Mucosa of rectum (tissue), 2 donors: ENCODE data around the gene ARG1.
"Not testable (repeated sequence)": the region's sequence is repeated elsewhere in the genome, so short reads cannot be mapped to it uniquely, and the experiment has no call there.

Experiments
- H3K27ac ChIP-seq, 2 donors: one replicate each; pipeline ENCODE4 v1.7.0; 2013; ENCODE audit warnings: inconsistent platforms in 2 of 2, low read depth in 2 of 2, low read length in 2 of 2
- H3K27me3 ChIP-seq, 2 donors: one replicate each; pipeline ENCODE4 v1.7.0; 2013; ENCODE audit warnings: low read length in 2 of 2; ENCODE audit not compliant: control insufficient read depth in 2 of 2, insufficient read depth in 2 of 2
- H3K36me3 ChIP-seq, 2 donors: one replicate each; pipeline ENCODE4 v1.7.0; 2013; ENCODE audit warnings: low read length in 2 of 2; ENCODE audit not compliant: control insufficient read depth in 2 of 2, insufficient read depth in 2 of 2
- H3K4me1 ChIP-seq, 2 donors: one replicate each; pipeline ENCODE4 v1.7.0; 2013; ENCODE audit warnings: low read length in 2 of 2, mild to moderate bottlenecking in 1 of 2; ENCODE audit not compliant: control insufficient read depth in 2 of 2, insufficient read depth in 2 of 2
- H3K4me3 ChIP-seq, 2 donors: one replicate each; pipeline ENCODE4 v1.7.0; 2013; ENCODE audit warnings: low read length in 2 of 2
- H3K9ac ChIP-seq, 2 donors: one replicate each; pipeline ENCODE4 v1.7.0; 2013; ENCODE audit warnings: low read length in 2 of 2, low read depth in 1 of 2, mild to moderate bottlenecking in 1 of 2
- H3K9me3 ChIP-seq, 2 donors: one replicate each; pipeline ENCODE4 v1.7.0; 2013; ENCODE audit warnings: low read length in 2 of 2; ENCODE audit not compliant: control insufficient read depth in 2 of 2
- donor health status: healthy.
- donor health status: Normal muscosa, but diverticular disease.

Gene ARG1

GRCh38 chr6:131572686-131573415 lies at the start of gene ARG1:
Gene ARG1 (plus strand): TSS chr6:131573226. CDS start chr6:131573283, 57 bp downstream.
- H3K9me3 ChIP-seq = no peaks in the 10 kb centered on the region
- H3K9ac ChIP-seq = no peak within 1 kb of the TSS
- no peaks in the 10 kb centered on the region for H3K27me3 ChIP-seq
- no peaks in the 10 kb centered on the region for H3K4me1 ChIP-seq
- no peak within 1 kb of the TSS for H3K27ac ChIP-seq
- peaks cover 0 to 4% of the 10 kb centered on the region in 2 donors for H3K36me3 ChIP-seq
- no peak within 1 kb of the TSS for H3K4me3 ChIP-seq

- no peak overlapping the region for H3K4me3 ChIP-seq
- no peak overlapping the region for H3K9ac ChIP-seq
- no peak overlapping the region for H3K27ac ChIP-seq
- H3K36me3 ChIP-seq = no peaks in the 10 kb centered on the region
- no peaks in the 10 kb centered on the region for H3K4me1 ChIP-seq
- no peaks in the 10 kb centered on the region for H3K27me3 ChIP-seq
- peaks cover 0 to 2% of the 10 kb centered on the region in 2 donors for H3K9me3 ChIP-seq
These were observed 48.9 kb upstream of the ARG1 start for GRCh38 chr6:131523988-131524673.

- H3K4me1 ChIP-seq = no peaks in the 10 kb centered on the region
- H3K9ac ChIP-seq = no peak overlapping the region
- H3K27me3 ChIP-seq = no peaks in the 10 kb centered on the region
- peaks cover 0 to 2% of the 10 kb centered on the region in 2 donors for H3K9me3 ChIP-seq
- no peak overlapping the region for H3K4me3 ChIP-seq
- no peak overlapping the region for H3K27ac ChIP-seq
- H3K36me3 ChIP-seq = no peaks in the 10 kb centered on the region
These were observed 48.2 kb upstream of the ARG1 start for GRCh38 chr6:131524695-131525336.

- H3K27ac ChIP-seq, H3K9ac ChIP-seq, H3K4me1 ChIP-seq, H3K27me3 ChIP-seq, H3K36me3 ChIP-seq, H3K4me3 ChIP-seq, H3K9me3 ChIP-seq: not testable (repeated sequence)
These were observed 42.1 kb upstream of the ARG1 start for GRCh38 chr6:131530936-131531335.

- not testable (repeated sequence) for H3K4me3 ChIP-seq, H3K36me3 ChIP-seq
These were observed 41.3 kb upstream of the ARG1 start for GRCh38 chr6:131531681-131532080.

GRCh38 chr6:131532580-131533039 lies 40.4 kb upstream of the ARG1 start:
- Histone ChIP-seq H3K4me3 (no peak overlapping the region), H3K9ac (no peak overlapping the region), H3K4me1 (no peaks in the 10 kb centered on the region), H3K9me3 (no peaks in the 10 kb centered on the region), H3K27me3 (no peaks in the 10 kb centered on the region), H3K36me3 (no peaks in the 10 kb centered on the region), H3K27ac (no peak overlapping the region)

More at GRCh38 chr6:131531681-131532080, 41.3 kb upstream of the ARG1 start:
- H3K4me1 ChIP-seq, H3K27me3 ChIP-seq, H3K9me3 ChIP-seq, H3K9ac ChIP-seq, H3K27ac ChIP-seq: not testable (repeated sequence)

DNA sequence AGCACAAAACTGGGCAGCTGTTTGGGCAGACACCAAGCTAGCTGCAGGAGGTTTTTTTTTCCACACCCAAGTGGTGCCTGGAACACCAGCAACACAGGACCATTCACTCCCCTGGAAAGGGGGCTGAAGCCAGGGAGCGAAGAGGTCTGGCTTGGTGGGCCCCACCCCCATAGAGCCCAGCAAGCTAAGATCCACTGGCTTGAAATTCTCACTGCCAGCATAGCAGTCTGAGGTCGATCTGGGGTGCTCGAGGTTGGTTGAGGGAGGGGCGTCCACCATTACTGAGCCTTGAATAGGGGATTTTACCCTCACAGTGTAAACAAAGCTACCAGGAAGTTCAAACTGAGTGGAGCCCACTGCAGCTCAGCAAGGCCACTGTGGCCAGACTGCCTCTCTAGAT lies 34.4 kb upstream of the ARG1 start:
- H3K4me3 ChIP-seq, H3K4me1 ChIP-seq, H3K9ac ChIP-seq, H3K27me3 ChIP-seq, H3K36me3 ChIP-seq, H3K9me3 ChIP-seq, H3K27ac ChIP-seq: not testable (repeated sequence)

DNA sequence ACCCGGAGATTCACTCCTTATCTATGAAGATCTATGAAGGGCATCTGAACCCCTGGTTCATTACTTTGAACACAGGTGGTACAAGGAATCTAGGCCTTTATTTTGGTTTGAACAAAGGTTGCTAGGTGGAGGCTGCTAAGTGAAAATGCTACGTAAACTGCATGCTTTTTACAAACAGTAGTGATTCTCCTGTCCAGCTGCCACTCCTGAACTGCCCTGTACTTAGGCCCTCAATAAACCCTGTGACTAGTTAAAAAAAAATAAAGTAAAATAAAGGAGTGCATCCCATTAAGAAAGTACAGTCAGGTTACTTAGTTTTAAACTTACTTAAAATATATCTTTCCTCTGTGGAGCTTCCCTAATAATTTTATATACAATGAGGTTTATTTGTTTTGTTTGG lies 27.7 kb upstream of the ARG1 start:
- no peaks in the 10 kb centered on the region for H3K36me3 ChIP-seq
- H3K9me3 ChIP-seq = no peaks in the 10 kb centered on the region
- H3K4me3 ChIP-seq = no peak overlapping the region
- H3K27me3 ChIP-seq = no peaks in the 10 kb centered on the region
- H3K9ac ChIP-seq = no peak overlapping the region
- H3K4me1 ChIP-seq = no peaks in the 10 kb centered on the region
- no peak overlapping the region for H3K27ac ChIP-seq

GRCh38 chr6:131547488-131547887 lies 25.5 kb upstream of the ARG1 start:
- no peak overlapping the region for H3K27ac ChIP-seq
- H3K4me3 ChIP-seq = no peak overlapping the region
- H3K4me1 ChIP-seq = no peaks in the 10 kb centered on the region
- no peaks in the 10 kb centered on the region for H3K9me3 ChIP-seq
- no peak overlapping the region for H3K9ac ChIP-seq
- H3K27me3 ChIP-seq = no peaks in the 10 kb centered on the region
- no peaks in the 10 kb centered on the region for H3K36me3 ChIP-seq

DNA sequence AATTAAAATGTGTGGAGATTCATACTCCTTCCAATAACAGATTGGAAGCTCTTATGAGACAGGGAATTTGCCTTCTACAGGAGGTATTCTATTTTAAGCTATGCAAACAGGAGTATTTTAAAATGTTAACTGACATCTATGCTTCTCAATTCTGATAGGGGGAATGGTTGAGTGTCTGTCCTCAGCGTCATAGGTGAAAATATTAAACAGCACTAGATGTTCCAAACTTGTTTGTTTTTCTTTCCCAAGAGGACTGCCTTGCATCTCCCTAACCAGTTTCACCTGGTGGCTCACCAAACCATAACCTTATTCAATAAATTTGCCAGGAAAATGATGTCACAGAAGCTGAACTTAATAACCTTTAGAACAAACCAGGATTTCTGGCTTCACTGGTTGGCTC lies 24.6 kb upstream of the ARG1 start:
- no peak overlapping the region for H3K9ac ChIP-seq
- H3K27ac ChIP-seq = no peak overlapping the region

More for the DNA sequence above, 24.6 kb upstream of the ARG1 start:
- Histone ChIP-seq H3K36me3 (no peaks in the 10 kb centered on the region), H3K4me3 (no peak overlapping the region), H3K4me1 (no peaks in the 10 kb centered on the region), H3K27me3 (no peaks in the 10 kb centered on the region), H3K9me3 (no peaks in the 10 kb centered on the region)
